GM12878 (cell line): ENCODE results near the gene ZNF417. TPM values are rescaled to one million over a fixed set of nuclear protein-coding genes. Genes with fewer than 3 reads are reported as not detected.
A peak's percentile ranks its signal among the peaks of the same experiment; 100 is the strongest.

Source experiments
- ATF3 ChIP-seq: IDR thresholded peaks from 2 replicates; pipeline ENCODE4 v1.6.1; 2011; ENCODE audit warnings: low read depth, mild to moderate bottlenecking, low read length, moderate library complexity, borderline replicate concordance; ENCODE audit errors: extremely low read depth
- BCL11A ChIP-seq: IDR thresholded peaks from 2 replicates; pipeline ENCODE4 v1.6.1; 2011; ENCODE audit warnings: low read depth, low read length
- CBX5 ChIP-seq: sonication (generic); IDR thresholded peaks from 2 replicates; pipeline ENCODE4 v1.6.1; 2016; ENCODE audit warnings: low read depth, moderate library complexity, mild to moderate bottlenecking, inconsistent platforms
- E2F4 ChIP-seq: IDR thresholded peaks from 2 replicates; pipeline ENCODE4 v1.6.1; 2012; ENCODE audit warnings: low read depth, low read length, improper control_type of control experiment
- E4F1 ChIP-seq: fragments of 450-650 bp; IDR thresholded peaks from 2 replicates; pipeline ENCODE4 v1.6.1; 2018; ENCODE audit warnings: borderline replicate concordance, mild to moderate bottlenecking; ENCODE audit not compliant: partially characterized antibody
- ETV6 ChIP-seq, 2 experiments: fragments of 450-650 bp in 1 of 2; IDR thresholded peaks in 1 of 2; conservative IDR thresholded peaks in 1 of 2; 2 replicates each; pipeline ENCODE4 v1.6.1; 2014; ENCODE audit warnings: antibody characterized with exemption in 1 of 2, borderline replicate concordance in 1 of 2, low read depth in 1 of 2, mild to moderate bottlenecking in 1 of 2, moderate library complexity in 1 of 2
- FOXK2 ChIP-seq: fragments of 450-650 bp; IDR thresholded peaks from 2 replicates; pipeline ENCODE4 v1.6.1; 2017; ENCODE audit warnings: mild to moderate bottlenecking, moderate library complexity
- FOXM1 ChIP-seq: IDR thresholded peaks from 2 replicates; pipeline ENCODE4 v1.6.1; 2012; ENCODE audit warnings: low read depth, mild to moderate bottlenecking, inconsistent platforms, low read length, moderate library complexity
- HDAC6 ChIP-seq: fragments of 200-600 bp; sonication (generic); IDR thresholded peaks from one replicate; pipeline ENCODE4 v1.8.0; 2017; ENCODE audit warnings: antibody characterized with exemption; ENCODE audit not compliant: unreplicated experiment
- IRF3 ChIP-seq: fragments of 450-650 bp; IDR thresholded peaks from 2 replicates; pipeline ENCODE4 v1.6.1; 2014; ENCODE audit warnings: mild to moderate bottlenecking
- IRF4 ChIP-seq: IDR thresholded peaks from 2 replicates; pipeline ENCODE4 v1.6.1; 2011; ENCODE audit warnings: low read depth, low read length
- MYC ChIP-seq: IDR thresholded peaks from 2 replicates; pipeline ENCODE4 v1.6.1; 2011; ENCODE audit warnings: mild to moderate bottlenecking, low read length, moderate library complexity, inconsistent platforms; ENCODE audit not compliant: insufficient read depth, insufficient replicate concordance, insufficient read length, severe bottlenecking
- NFIC ChIP-seq: IDR thresholded peaks from 2 replicates; pipeline ENCODE4 v1.6.1; 2012; ENCODE audit warnings: low read depth, mild to moderate bottlenecking, inconsistent platforms, low read length, moderate library complexity
- NFYA ChIP-seq: IDR thresholded peaks from 2 replicates; pipeline ENCODE4 v1.6.1; 2011; ENCODE audit warnings: low read depth, mild to moderate bottlenecking, low read length, improper control_type of control experiment, borderline replicate concordance
- POU2F2 ChIP-seq: IDR thresholded peaks from 3 replicates; pipeline ENCODE4 v1.6.1; 2011; ENCODE audit warnings: low read depth, mild to moderate bottlenecking, low read length, borderline replicate concordance
- RAD21 ChIP-seq: IDR thresholded peaks from 2 replicates; pipeline ENCODE4 v1.6.1; 2011; ENCODE audit warnings: mild to moderate bottlenecking, low read depth, low read length, moderate library complexity; ENCODE audit not compliant: insufficient read depth
- RAD51 ChIP-seq: fragments of 450-650 bp; IDR thresholded peaks from 2 replicates; pipeline ENCODE4 v1.6.1; 2016; ENCODE audit warnings: moderate library complexity, mild to moderate bottlenecking, inconsistent platforms
- RFX5 ChIP-seq: IDR thresholded peaks from 2 replicates; pipeline ENCODE4 v1.6.1; 2011; ENCODE audit warnings: low read depth, low read length, improper control_type of control experiment
- SMAD1 ChIP-seq: fragments of 450-650 bp; IDR thresholded peaks from 2 replicates; pipeline ENCODE4 v1.6.1; 2018; ENCODE audit warnings: mild to moderate bottlenecking, low read depth; ENCODE audit not compliant: partially characterized antibody
- SP1 ChIP-seq: IDR thresholded peaks from one replicate; pipeline ENCODE4 v1.6.1; 2011; ENCODE audit warnings: low read depth, low read length
- STAT3 ChIP-seq: IDR thresholded peaks from 2 replicates; pipeline ENCODE4 v1.6.1; 2011; ENCODE audit warnings: low read depth, low read length, improper control_type of control experiment
- SUPT20H ChIP-seq: IDR thresholded peaks from 2 replicates; pipeline ENCODE4 v1.6.1; 2011; ENCODE audit warnings: low read depth, mild to moderate bottlenecking, low read length, moderate library complexity, borderline replicate concordance; ENCODE audit not compliant: control insufficient read depth
- TCF3 ChIP-seq: IDR thresholded peaks from 2 replicates; pipeline ENCODE4 v1.6.1; 2012; ENCODE audit warnings: low read depth, mild to moderate bottlenecking, low read length, borderline replicate concordance; ENCODE audit not compliant: insufficient read depth
- WRNIP1 ChIP-seq: IDR thresholded peaks from 2 replicates; pipeline ENCODE4 v1.6.1; 2011; ENCODE audit warnings: low read depth, low read length, improper control_type of control experiment, borderline replicate concordance
- ZNF207 ChIP-seq: fragments of 450-650 bp; IDR thresholded peaks from 2 replicates; pipeline ENCODE4 v1.6.1; 2014; ENCODE audit warnings: antibody characterized with exemption, mild to moderate bottlenecking, borderline replicate concordance
- ZNF384 ChIP-seq: IDR thresholded peaks from 2 replicates; pipeline ENCODE4 v1.6.1; 2012; ENCODE audit warnings: low read depth, mild to moderate bottlenecking, low read length, improper control_type of control experiment, borderline replicate concordance
- polyA plus RNA-seq, 11 experiments: library from polyadenylated mRNA; depleted of rRNA in 4 of 11; unstranded in 6 of 11; stranded (reverse) in 5 of 11; fragments of >200 nt; fragmentation: Nextera tagmentation in 4 of 11; fragmentation: Illumina TruSeq in 1 of 11; extraction: Ambion mirVana in 4 of 11; extraction: Trizol in 1 of 11; gene quantifications; 1 replicate in 1 of 11; 2 replicates in 10 of 11; pipeline versions ENCODE4 v1.2.1 to v1.2.3, GENCODE V29; 2011 to 2016; ENCODE audit warnings: inconsistent platforms in 2 of 11, missing spikeins in 2 of 11, low read depth in 1 of 11
- total RNA-seq, 4 experiments: library from RNA; depleted of rRNA in 3 of 4; stranded (reverse); fragments of >200 nt in 3 of 4; fragmentation: Illumina TruSeq in 1 of 4; extraction: Trizol in 1 of 4; gene quantifications; 2 replicates each; pipeline versions ENCODE4 v1.2.1 to v1.2.3, GENCODE V29; 2013 to 2021

Gene ZNF417
- total and polyA plus RNA-seq, 10 of the 15 experiments (the other 5 are each of a cell fraction or from before 2014, with no cell fraction given): 1.3 to 13.6 (median 6.5) TPM

- TF ChIP-seq RAD51 (peak; percentile 95), ATF3 (peak; percentile 71; the same call in 1 of the 2 replicates), FOXK2 (no peak), ZNF384 (no peak), WRNIP1 (no peak), ETV6 (conservative IDR thresholded peaks at IDR 0.05 in 1 of 2, IDR thresholded peaks at IDR 0.05 in 1 of 2; ENCODE audit: borderline replicate concordance in 1 of 2, low read depth in 1 of 2) (no peak), E4F1 (no peak), POU2F2 (peak; percentile 62; the same call in 2 of the 3 replicates), RFX5 (no peak), FOXM1 (no peak), E2F4 (no peak), ZNF207 (peak; percentile 49; the same call in 1 of the 2 replicates), IRF4 (no peak), IRF3 (peak; percentile 27; the same call in 1 of the 2 replicates), TCF3 (no peak), NFIC (no peak), SMAD1 (no peak), BCL11A (no peak), RAD21 (no peak), MYC (peak; percentile 67), SP1 (no peak), HDAC6 (no peak), CBX5 (no peak), STAT3 (no peak), NFYA (no peak), SUPT20H (no peak)
These were observed 27.7 kb downstream of the ZNF417 start, which contains the start of gene ZNF814 (continued) for GRCh38 chr19:57888560-57889231.
